HG02970 (cell line): ENCODE results near the gene LUZP1.

Experiments used
- ATAC-seq: cut with Tn5 transposase; IDR thresholded peaks from one replicate; pipeline ENCODE4 v1.9.1; 2021; ENCODE audit warnings: mild to moderate bottlenecking, moderate library complexity, moderate number of reproducible peaks; ENCODE audit not compliant: unreplicated experiment, low FRiP score

The LUZP1 gene

GRCh38 chr1:23159963-23160877 is 8.4 kb downstream of the LUZP1 start:
- ATAC-seq: no peak

GRCh38 chr1:23156940-23157339 is 11.7 kb downstream of the LUZP1 start:
- ATAC-seq: no peak

GRCh38 chr1:23152966-23153684 is 15.5 kb downstream of the LUZP1 start:
- ATAC-seq: no peak

- ATAC-seq: no peak
Observed at GRCh38 chr1:23150742-23151141, 17.9 kb downstream of the LUZP1 start.

GRCh38 chr1:23150125-23150524 is 18.5 kb downstream of the LUZP1 start:
- no peak for ATAC-seq

GRCh38 chr1:23149114-23149513 is 19.5 kb downstream of the LUZP1 start:
- ATAC-seq: no peak

- no peak for ATAC-seq
Observed at GRCh38 chr1:23148084-23148483, 20.6 kb downstream of the LUZP1 start.

- no peak for ATAC-seq
Observed at GRCh38 chr1:23140940-23141596, 27.6 kb downstream of the LUZP1 start.

GRCh38 chr1:23135268-23135667 is 33.4 kb downstream of the LUZP1 start:
- no peak for ATAC-seq

- no peak for ATAC-seq
Observed at GRCh38 chr1:23134055-23134454, 34.6 kb downstream of the LUZP1 start.

- ATAC-seq: no peak
Observed at GRCh38 chr1:23133587-23133986, 35.1 kb downstream of the LUZP1 start.

- no peak for ATAC-seq
Observed at GRCh38 chr1:23132033-23132432, 36.6 kb downstream of the LUZP1 start.

- no peak for ATAC-seq
Observed at GRCh38 chr1:23129846-23130245, 38.8 kb downstream of the LUZP1 start.

- ATAC-seq: no peak
Observed at GRCh38 chr1:23126801-23127200, 41.9 kb downstream of the LUZP1 start.

- ATAC-seq: no peak
Observed at GRCh38 chr1:23126200-23126599, 42.5 kb downstream of the LUZP1 start.

GRCh38 chr1:23125489-23125888 is 43.2 kb downstream of the LUZP1 start:
- ATAC-seq: no peak

GRCh38 chr1:23124259-23125026 is 44.2 kb downstream of the LUZP1 start:
- no peak for ATAC-seq

GRCh38 chr1:23123528-23123927 is 45.1 kb downstream of the LUZP1 start:
- ATAC-seq: no peak

- no peak for ATAC-seq
Observed at GRCh38 chr1:23122796-23123195, 45.9 kb downstream of the LUZP1 start.

- no peak for ATAC-seq
Observed at GRCh38 chr1:23122023-23122748, 46.5 kb downstream of the LUZP1 start.
